Measurements from ENCODE around the gene TIE1. TPM values are rescaled to one million over a fixed set of nuclear protein-coding genes. Genes with fewer than 3 reads are reported as not detected.

TIE1 gene
- total and polyA plus RNA-seq, 2 of the 13 experiments (the other 11 are each of a cell fraction or from before 2014, with no cell fraction given): 0.58 to 0.84 TPM

- TF ChIP-seq MYPOP (CRISPR knock-in tag; IDR thresholded peaks at IDR 0.05) (peak; percentile 75; the same call in 1 of the 2 replicates), RBFOX2 (IDR thresholded peaks at IDR 0.05; ENCODE audit: low read depth, low read length) (peak; percentile 91), ZFP36L2 (CRISPR knock-in tag; IDR thresholded peaks at IDR 0.05) (no peak), ZHX2 (IDR thresholded peaks at IDR 0.05; ENCODE audit: low read depth) (peak; percentile 69; the same call in 1 of the 2 replicates), ZHX2 (CRISPR knock-in tag; IDR thresholded peaks at IDR 0.05; ENCODE audit: borderline replicate concordance) (no peak), ZNF253 (CRISPR knock-in tag; IDR thresholded peaks at IDR 0.05; ENCODE audit: borderline replicate concordance) (no peak), CBX1 (IDR thresholded peaks at IDR 0.05; ENCODE audit: low read depth) (peak; percentile 44), THAP7 (CRISPR knock-in tag; IDR thresholded peaks at IDR 0.05) (peak; percentile 77), RFX5 (IDR thresholded peaks at IDR 0.05; ENCODE audit: low read depth, low read length) (no peak), CREB1 (IDR thresholded peaks at IDR 0.05) (peak; percentile 62; the same call in 1 of the 2 replicates), CREB1 (CRISPR knock-in tag; IDR thresholded peaks at IDR 0.05) (peak; percentile 84), ZNF816 (CRISPR knock-in tag; IDR thresholded peaks at IDR 0.05; ENCODE audit: borderline replicate concordance) (peak; percentile 78; the same call in 1 of the 2 replicates), TAF15 (IDR thresholded peaks at IDR 0.05; ENCODE audit: low read depth, low read length, poor library complexity, severe bottlenecking) (peak; percentile 58), ZNF570 (CRISPR knock-in tag; IDR thresholded peaks at IDR 0.05; ENCODE audit: borderline replicate concordance) (0 out of 2 replicates have a peak, but pooled peaks have one; percentile 51), YEATS4 (CRISPR knock-in tag; IDR thresholded peaks at IDR 0.05; ENCODE audit: borderline replicate concordance) (peak; percentile 85), ZNF235 (CRISPR knock-in tag; IDR thresholded peaks at IDR 0.05; ENCODE audit: borderline replicate concordance) (peak; percentile 85; the same call in 1 of the 2 replicates), ZNF451 (CRISPR knock-in tag; IDR thresholded peaks at IDR 0.05) (0 out of 2 replicates have a peak, but pooled peaks have one; percentile 17), GABPA (IDR thresholded peaks at IDR 0.05; ENCODE audit: low read depth, low read length) (peak; percentile 39; the same call in 1 of the 2 replicates), GABPA (CRISPR knock-in tag; IDR thresholded peaks at IDR 0.05; ENCODE audit: low read depth) (peak; percentile 84), SP1 (IDR thresholded peaks at IDR 0.05) (no peak), SP1 (CRISPR knock-in tag; IDR thresholded peaks at IDR 0.05) (peak; percentile 74), FOXA3 (CRISPR knock-in tag; IDR thresholded peaks at IDR 0.05) (no peak; the same call in 1 of the 2 replicates)
- TF ChIP-seq, protein P1, sequence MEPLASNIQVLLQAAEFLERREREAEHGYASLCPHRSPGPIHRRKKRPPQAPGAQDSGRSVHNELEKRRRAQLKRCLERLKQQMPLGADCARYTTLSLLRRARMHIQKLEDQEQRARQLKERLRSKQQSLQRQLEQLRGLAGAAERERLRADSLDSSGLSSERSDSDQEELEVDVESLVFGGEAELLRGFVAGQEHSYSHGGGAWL (CRISPR knock-in tag; IDR thresholded peaks at IDR 0.05): no peak; the same call in 1 of the 2 replicates
Observed at GRCh38 chr1:43348809-43349593, 48.2 kb downstream of the TIE1 start (continued).

Measured in HepG2 (cell line).